Chondrocyte (in vitro differentiated cells): ENCODE results near the gene FUT7. TPM values are rescaled to one million over a fixed set of nuclear protein-coding genes. Genes with fewer than 3 reads are reported as not detected.

Experiments
- DNase-seq: peaks from one replicate; pipeline ENCODE4 v3.0.0; 2021; ENCODE audit warnings: mixed read lengths, low spot score
- H3K27ac Mint-ChIP-seq: one replicate; pipeline ENCODE4 v1.8.0; 2021; ENCODE audit warnings: mild to moderate bottlenecking, moderate library complexity, mixed read lengths; ENCODE audit not compliant: unreplicated experiment
- H3K27me3 Mint-ChIP-seq: 2 replicates; pipeline ENCODE4 v1.8.0; 2021; ENCODE audit warnings: low read depth, mixed read lengths
- H3K36me3 Mint-ChIP-seq: 2 replicates; pipeline ENCODE4 v1.8.0; 2021; ENCODE audit warnings: low read depth, mixed read lengths
- H3K4me1 Mint-ChIP-seq: 2 replicates; pipeline ENCODE4 v1.8.0; 2021; ENCODE audit warnings: low read depth, mild to moderate bottlenecking, mixed read lengths
- H3K4me3 Mint-ChIP-seq: one replicate; pipeline ENCODE4 v1.8.0; 2021; ENCODE audit warnings: mild to moderate bottlenecking, moderate library complexity, mixed read lengths; ENCODE audit not compliant: unreplicated experiment
- H3K9me3 Mint-ChIP-seq: 2 replicates; pipeline ENCODE4 v1.8.0; 2021; ENCODE audit warnings: low read depth, mixed read lengths
- total RNA-seq: library from RNA; stranded (reverse); gene quantifications from 3 replicates; pipeline ENCODE4 v1.2.1, GENCODE V29; 2021
- TF ChIP-seq, protein P1 (sequence below): fragments of 200-600 bp; sonication (generic); IDR thresholded peaks from 2 replicates; pipeline ENCODE4 v1.5.0; 2021; ENCODE audit warnings: antibody characterized with exemption, mild to moderate bottlenecking, moderate library complexity

Gene FUT7
- total RNA-seq, 1 donor from 2014 or later = not detected

DNA sequence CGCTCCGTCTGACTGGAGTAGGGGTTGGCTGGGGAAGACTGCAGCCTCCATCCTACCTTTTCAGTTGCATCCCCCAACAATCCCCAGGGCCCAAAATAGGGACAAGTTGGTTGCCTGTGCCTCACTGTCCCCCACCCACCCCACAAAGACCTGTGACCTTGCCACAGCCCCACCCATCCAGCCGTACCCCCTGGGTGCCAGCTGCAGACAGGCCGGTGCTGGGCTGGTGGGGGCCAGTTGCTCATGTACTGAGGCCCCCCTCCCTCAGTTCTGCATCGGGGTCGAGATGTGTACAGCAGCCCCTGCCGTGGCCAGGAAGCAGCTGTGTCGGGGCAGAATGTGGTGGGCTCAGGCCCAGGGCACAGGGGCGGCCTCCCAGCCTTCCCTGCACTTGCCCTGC is 48.7 kb downstream of the FUT7 start:
- H3K36me3 Mint-ChIP-seq = no peaks in the 10 kb centered on the region

DNA sequence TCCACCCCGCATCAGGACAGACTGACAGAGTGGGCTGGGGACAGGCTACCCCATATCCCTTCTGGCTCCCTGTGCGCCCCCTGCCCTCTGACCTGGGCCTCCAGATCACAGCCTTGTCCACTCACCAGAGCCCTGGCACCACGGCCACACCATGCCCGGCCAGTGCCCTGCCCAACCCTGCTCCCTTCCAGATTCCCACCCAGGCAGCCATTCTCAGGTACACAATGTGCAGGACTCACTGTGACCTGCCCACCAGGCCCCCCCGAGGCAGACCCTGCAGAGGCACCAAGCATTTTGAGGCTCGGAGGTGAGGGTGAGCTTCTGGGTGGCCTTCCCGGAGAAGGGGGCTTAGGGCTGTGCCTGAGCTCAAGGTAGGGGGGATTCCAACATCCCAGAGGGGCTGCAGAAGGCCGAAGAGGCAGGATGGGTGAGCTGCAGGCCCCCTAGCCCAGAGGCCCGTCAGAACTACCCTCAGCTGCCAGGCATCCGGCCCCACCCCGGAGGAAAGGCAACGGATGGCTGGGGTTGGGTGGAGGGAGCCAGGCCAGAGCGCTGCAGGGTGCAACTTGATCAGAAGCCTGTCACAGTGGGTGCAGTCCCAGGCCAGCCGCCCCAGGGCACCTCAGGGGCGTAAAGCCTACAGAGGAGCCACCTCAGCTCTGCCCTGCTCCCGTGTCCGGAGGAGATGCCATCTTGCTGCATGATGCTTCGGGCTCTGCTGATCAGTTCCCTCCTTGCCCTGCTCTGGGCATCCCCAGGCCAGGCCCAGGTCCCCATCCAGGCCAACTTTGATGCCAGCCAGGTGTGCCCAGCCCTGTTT is 49.4 kb downstream of the FUT7 start, which contains the start of gene LCNL1:
Gene LCNL1 (plus strand): TSS at position 762 of the 820 bp plus-strand sequence. CDS start 594 bp downstream, outside the sequence.
- no peak for DNase-seq
- Mint-ChIP-seq H3K27me3 (no peaks in the 10 kb centered on the region), H3K4me1 (peaks cover 3% of the 10 kb centered on the region), H3K4me3 (no peak within 1 kb of the TSS), H3K27ac (no peak within 1 kb of the TSS), H3K9me3 (no peaks in the 10 kb centered on the region), H3K36me3 (no peaks in the 10 kb centered on the region)
- TF ChIP-seq, protein P1, sequence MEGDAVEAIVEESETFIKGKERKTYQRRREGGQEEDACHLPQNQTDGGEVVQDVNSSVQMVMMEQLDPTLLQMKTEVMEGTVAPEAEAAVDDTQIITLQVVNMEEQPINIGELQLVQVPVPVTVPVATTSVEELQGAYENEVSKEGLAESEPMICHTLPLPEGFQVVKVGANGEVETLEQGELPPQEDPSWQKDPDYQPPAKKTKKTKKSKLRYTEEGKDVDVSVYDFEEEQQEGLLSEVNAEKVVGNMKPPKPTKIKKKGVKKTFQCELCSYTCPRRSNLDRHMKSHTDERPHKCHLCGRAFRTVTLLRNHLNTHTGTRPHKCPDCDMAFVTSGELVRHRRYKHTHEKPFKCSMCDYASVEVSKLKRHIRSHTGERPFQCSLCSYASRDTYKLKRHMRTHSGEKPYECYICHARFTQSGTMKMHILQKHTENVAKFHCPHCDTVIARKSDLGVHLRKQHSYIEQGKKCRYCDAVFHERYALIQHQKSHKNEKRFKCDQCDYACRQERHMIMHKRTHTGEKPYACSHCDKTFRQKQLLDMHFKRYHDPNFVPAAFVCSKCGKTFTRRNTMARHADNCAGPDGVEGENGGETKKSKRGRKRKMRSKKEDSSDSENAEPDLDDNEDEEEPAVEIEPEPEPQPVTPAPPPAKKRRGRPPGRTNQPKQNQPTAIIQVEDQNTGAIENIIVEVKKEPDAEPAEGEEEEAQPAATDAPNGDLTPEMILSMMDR = no peak

More for the DNA sequence above, 48.7 kb downstream of the FUT7 start:
- no peak overlapping the region for H3K27ac Mint-ChIP-seq
- TF ChIP-seq, protein P1 = no peak
- no peak for DNase-seq
- H3K27me3 Mint-ChIP-seq = no peaks in the 10 kb centered on the region
- no peaks in the 10 kb centered on the region for H3K4me1 Mint-ChIP-seq
- H3K4me3 Mint-ChIP-seq = no peak overlapping the region
- H3K9me3 Mint-ChIP-seq = no peaks in the 10 kb centered on the region

DNA sequence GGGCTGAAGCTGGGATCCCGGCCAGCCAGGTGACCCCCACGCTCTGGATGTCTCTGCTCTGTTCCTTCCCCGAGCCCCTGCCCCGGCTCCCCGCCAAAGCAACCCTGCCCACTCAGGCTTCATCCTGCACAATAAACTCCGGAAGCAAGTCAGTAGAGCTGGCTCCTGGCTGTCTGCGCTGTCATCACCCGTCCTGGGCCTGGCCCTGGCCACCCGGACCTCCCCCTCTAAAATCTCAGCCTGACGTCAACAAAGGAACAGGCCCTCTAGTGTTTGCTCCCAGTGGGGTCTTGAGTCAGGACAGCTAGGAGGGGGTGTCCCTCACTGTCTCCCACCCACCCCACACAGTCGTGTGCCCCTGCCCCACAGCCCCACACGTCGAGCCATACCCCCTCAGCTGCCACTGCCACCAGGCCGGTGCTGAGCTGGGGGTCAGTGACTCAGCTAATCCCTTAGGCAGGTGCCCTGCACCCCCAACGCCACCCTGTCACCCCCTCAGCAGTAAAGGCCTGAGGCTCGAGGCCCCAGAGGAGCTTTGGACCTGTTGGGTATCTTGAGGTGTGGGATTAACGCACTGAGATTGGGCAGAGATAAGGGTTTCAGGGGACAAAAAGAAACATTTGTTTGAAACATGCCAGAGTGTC is 50.2 kb downstream of the FUT7 start:
- TF ChIP-seq, protein P1 = no peak
- Mint-ChIP-seq H3K27ac (no peak overlapping the region), H3K4me1 (peaks cover 4% of the 10 kb centered on the region)

DNA sequence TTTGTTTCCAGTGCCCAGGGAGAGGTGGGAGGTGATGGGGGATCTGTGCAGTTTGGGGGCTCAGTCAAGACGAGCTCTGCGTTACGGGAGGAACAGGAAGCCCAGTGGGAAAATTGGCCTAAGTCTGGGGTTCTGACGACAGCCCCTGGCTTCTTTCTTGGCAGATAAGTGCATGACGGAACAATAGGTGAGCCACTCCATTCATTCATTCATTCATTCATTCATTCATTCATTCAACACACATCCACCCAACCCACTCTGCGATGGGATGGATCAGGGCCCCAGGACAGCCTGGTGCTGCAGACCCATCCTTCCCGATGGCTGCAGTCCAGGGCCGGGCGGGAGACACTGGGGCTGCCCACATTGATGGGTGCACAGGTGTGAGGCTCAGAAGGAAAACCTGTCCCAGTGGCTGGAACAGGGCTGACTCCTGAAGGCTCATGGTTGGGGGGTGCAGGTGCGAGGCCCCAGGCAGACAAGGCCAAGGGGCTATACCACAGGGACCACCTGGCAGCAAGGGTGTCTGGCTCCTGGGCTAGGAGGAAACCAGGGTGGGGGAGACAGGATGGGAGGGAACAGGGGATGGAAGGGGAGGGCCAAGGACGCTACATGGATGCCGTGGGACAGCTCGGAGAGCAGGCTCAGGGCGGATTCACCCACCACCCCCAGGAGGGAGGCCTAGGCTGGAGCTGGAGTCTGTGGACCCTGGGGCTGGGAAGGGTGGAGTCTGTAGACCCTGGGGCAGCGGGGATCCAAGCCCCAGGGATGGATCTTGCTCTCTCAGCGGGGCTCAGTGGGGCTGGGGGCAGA is 51.0 kb downstream of the FUT7 start:
- H3K4me1 Mint-ChIP-seq = peaks cover 8% of the 10 kb centered on the region
- H3K36me3 Mint-ChIP-seq = no peaks in the 10 kb centered on the region
- H3K27me3 Mint-ChIP-seq = no peaks in the 10 kb centered on the region
- H3K4me3 Mint-ChIP-seq = no peak overlapping the region
- DNase-seq = no peak
- no peak overlapping the region for H3K27ac Mint-ChIP-seq
- TF ChIP-seq, protein P1 = no peak
- no peaks in the 10 kb centered on the region for H3K9me3 Mint-ChIP-seq

More for the DNA sequence above, 50.2 kb downstream of the FUT7 start:
- no peaks in the 10 kb centered on the region for H3K27me3 Mint-ChIP-seq
- H3K4me3 Mint-ChIP-seq = no peak overlapping the region
- H3K36me3 Mint-ChIP-seq = no peaks in the 10 kb centered on the region
- H3K9me3 Mint-ChIP-seq = no peaks in the 10 kb centered on the region
- no peak for DNase-seq

Other genes with a start within 250 kb of the FUT7 start
- 31.2 to 40.0 TPM (median 32.5 TPM) in 3 replicates for gene TMEM141, start 240.7 kb downstream of the FUT7 start, total RNA-seq
- gene CCDC183, start 235.8 kb downstream of the FUT7 start, total RNA-seq = 0.62 to 1.5 TPM (median 1.4 TPM) in 3 replicates
- 61.5 to 71.8 TPM (median 62.2 TPM) in 3 replicates for gene RABL6, start 224.1 kb downstream of the FUT7 start, total RNA-seq
- 6.3 to 7.5 TPM (median 7.4 TPM) in 3 replicates for gene AJM1, start 189.6 kb downstream of the FUT7 start, total RNA-seq
- gene PHPT1, start 182.7 kb downstream of the FUT7 start, total RNA-seq = 165 to 193 TPM (median 192 TPM) in 3 replicates
- gene MAMDC4, start 179.7 kb downstream of the FUT7 start, total RNA-seq = 7.7 to 9.2 TPM (median 7.7 TPM) in 3 replicates
- gene EDF1, start 165.8 kb downstream of the FUT7 start, total RNA-seq = 296 to 328 TPM (median 320 TPM) in 3 replicates
- 9.6 to 12.4 TPM (median 10.4 TPM) in 3 replicates for gene TRAF2, start 145.6 kb downstream of the FUT7 start, total RNA-seq
- 79.2 to 87.5 TPM (median 84.3 TPM) in 3 replicates for gene FBXW5, start 87.3 kb downstream of the FUT7 start, total RNA-seq
- 2.2 TPM in 1 of 3 replicates, not detected in the others for gene C8G, start 86.8 kb downstream of the FUT7 start, total RNA-seq
- gene LCN12, start 79.8 kb downstream of the FUT7 start, total RNA-seq = 0.51 to 0.60 TPM in 2 of 3 replicates, not detected in the other
- 24.2 to 80.4 TPM (median 76.8 TPM) in 3 replicates for gene PTGDS, start 54.6 kb downstream of the FUT7 start, total RNA-seq
- gene LCNL1, start 49.1 kb downstream of the FUT7 start, total RNA-seq = 0.15 to 5.8 TPM (median 5.2 TPM) in 3 replicates
- 34.4 to 38.7 TPM (median 36.8 TPM) in 3 replicates for gene PAXX, start 39.7 kb downstream of the FUT7 start, total RNA-seq
- gene CLIC3, start 35.5 kb downstream of the FUT7 start, total RNA-seq = 4.9 to 5.5 TPM in 2 of 3 replicates, not detected in the other
- gene ABCA2, start 3.9 kb downstream of the FUT7 start, total RNA-seq = 55.3 to 62.4 TPM (median 59.1 TPM) in 3 replicates
- gene NPDC1, start 14.1 kb upstream of the FUT7 start, total RNA-seq = 88.1 to 90.8 TPM (median 88.7 TPM) in 3 replicates
- 0.15 TPM in 1 of 3 replicates, not detected in the others for gene ENTPD2, start 22.0 kb upstream of the FUT7 start, total RNA-seq
- gene SAPCD2, start 38.5 kb upstream of the FUT7 start, total RNA-seq = 0.87 to 3.2 TPM (median 2.5 TPM) in 3 replicates
- 26.1 to 44.0 TPM (median 41.7 TPM) in 3 replicates for gene UAP1L1, start 45.4 kb upstream of the FUT7 start, total RNA-seq
- 105 to 117 TPM (median 106 TPM) in 3 replicates for gene MAN1B1, start 54.9 kb upstream of the FUT7 start, total RNA-seq
- 54.0 to 85.0 TPM (median 82.2 TPM) in 3 replicates for gene DPP7, start 82.6 kb upstream of the FUT7 start, total RNA-seq
- 0.07 TPM in 1 of 3 replicates, not detected in the others for gene GRIN1, start 107.1 kb upstream of the FUT7 start, total RNA-seq
- gene LRRC26, start 138.0 kb upstream of the FUT7 start, total RNA-seq = not detected in 3 replicates
- gene TMEM210, start 140.0 kb upstream of the FUT7 start, total RNA-seq = not detected in 3 replicates
- gene ANAPC2, start 156.5 kb upstream of the FUT7 start, total RNA-seq = 40.3 to 62.6 TPM (median 41.0 TPM) in 3 replicates
- 54.5 to 57.8 TPM (median 55.5 TPM) in 3 replicates for gene SSNA1, start 156.6 kb upstream of the FUT7 start, total RNA-seq
- gene TPRN, start 168.7 kb upstream of the FUT7 start, total RNA-seq = 19.5 to 20.0 TPM (median 19.7 TPM) in 3 replicates
- 34.9 to 36.8 TPM (median 36.7 TPM) in 3 replicates for gene TMEM203, start 173.6 kb upstream of the FUT7 start, total RNA-seq
- 10.8 to 17.7 TPM (median 13.2 TPM) in 3 replicates for gene NDOR1, start 173.6 kb upstream of the FUT7 start, total RNA-seq
- gene RNF208, start 190.2 kb upstream of the FUT7 start, total RNA-seq = 3.3 to 4.4 TPM (median 3.6 TPM) in 3 replicates
- gene CYSRT1, start 193.1 kb upstream of the FUT7 start, total RNA-seq = 0.44 to 0.92 TPM (median 0.79 TPM) in 3 replicates
- gene RNF224, start 195.4 kb upstream of the FUT7 start, total RNA-seq = 0.22 TPM in 1 of 3 replicates, not detected in the others
- not detected in 3 replicates for gene SLC34A3, start 198.8 kb upstream of the FUT7 start, total RNA-seq
- gene TUBB4B, start 209.2 kb upstream of the FUT7 start, total RNA-seq = 117 to 155 TPM (median 121 TPM) in 3 replicates
- not detected in 3 replicates for gene STPG3, start 219.2 kb upstream of the FUT7 start, total RNA-seq
- gene NELFB, start 223.2 kb upstream of the FUT7 start, total RNA-seq = 48.0 to 55.1 TPM (median 52.4 TPM) in 3 replicates
- gene TOR4A, start 245.6 kb upstream of the FUT7 start, total RNA-seq = 0.85 to 3.5 TPM (median 3.4 TPM) in 3 replicates